ENCODE data around the gene PPP1CA. TPM values are rescaled to one million over a fixed set of nuclear protein-coding genes. Genes with fewer than 3 reads are reported as not detected.

The PPP1CA gene
- 57.0 TPM for total RNA-seq

DNA sequence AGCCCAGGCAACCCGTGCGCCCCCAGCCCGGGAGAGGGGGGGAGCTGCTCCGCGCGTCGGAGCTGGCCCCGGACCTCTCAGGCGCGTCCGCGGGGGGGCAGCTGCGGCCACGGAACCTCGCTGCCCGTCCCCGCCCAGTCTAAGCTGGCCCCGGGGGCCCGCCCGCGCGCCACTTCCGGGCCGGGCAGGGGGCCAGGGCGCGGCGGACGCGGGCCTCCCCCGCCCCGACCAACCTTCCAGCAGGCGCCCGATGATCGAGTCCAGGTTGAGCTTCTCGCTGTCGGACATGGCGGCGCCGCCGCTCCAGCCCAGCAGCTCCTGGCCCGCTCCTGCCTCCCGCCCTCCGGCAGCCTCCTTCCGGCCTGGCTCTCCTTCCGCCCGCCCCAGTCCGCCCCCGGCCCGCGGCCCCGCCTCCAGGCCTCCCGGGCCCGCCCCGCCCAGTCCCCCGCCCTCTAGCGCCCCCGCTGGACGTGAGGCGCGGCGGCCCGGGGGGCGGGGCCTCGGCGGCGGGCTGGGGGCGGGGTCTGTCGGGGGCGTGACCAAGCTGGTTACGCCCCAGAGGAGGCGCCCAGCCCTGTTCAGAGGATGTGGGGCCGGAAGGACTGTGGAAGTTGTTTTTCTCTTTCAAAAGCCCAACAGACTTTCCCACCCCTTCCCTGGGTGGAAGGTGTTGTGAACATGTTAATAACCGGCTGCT is at the start of gene PPP1CA:
Gene PPP1CA, minus strand, starts transcription at position 364 of the 697 bp plus-strand sequence. Its CDS starts 76 bp downstream, at position 288.

DNA sequence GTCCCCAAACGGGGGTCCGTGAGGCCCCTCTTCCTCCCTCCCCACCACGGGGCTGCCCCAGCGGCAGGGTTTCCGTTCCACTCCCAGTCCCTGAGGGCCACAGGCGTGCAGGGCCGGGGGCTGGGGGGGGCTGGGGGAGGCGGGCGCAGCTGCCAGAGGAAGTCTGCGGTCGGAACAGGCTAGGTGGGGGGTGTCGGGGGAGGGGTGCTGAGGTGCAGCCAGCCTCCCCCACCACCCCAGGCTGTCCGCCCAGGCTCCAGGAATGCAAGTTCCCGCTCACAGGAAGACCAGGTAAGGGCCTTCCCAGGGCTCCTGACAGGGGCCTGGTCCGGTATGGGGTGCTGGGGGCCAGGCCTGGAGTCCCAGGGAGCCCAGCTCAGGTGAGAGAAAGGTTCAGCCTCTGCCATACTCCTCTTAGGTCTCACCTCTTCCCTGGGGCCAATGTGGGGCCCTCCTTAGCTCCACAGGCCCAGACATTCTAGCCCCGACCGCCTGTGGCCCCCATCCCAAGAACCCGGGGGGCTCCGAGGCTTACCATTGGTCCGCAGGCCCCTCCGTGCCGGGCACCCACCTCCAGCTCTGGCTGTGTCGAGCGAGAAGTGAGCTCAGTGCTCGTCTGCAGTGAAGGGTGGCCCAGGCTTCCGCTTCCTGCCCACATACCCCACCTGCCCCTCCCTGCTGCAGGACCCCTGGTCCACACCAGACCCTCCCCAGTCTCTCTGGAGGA is 35.6 kb upstream of the PPP1CA start, which contains the start of gene PTPRCAP:
Gene PTPRCAP, minus strand, starts transcription at position 601 of the 727 bp plus-strand sequence. Its CDS starts 63 bp downstream, at position 538.

GRCh38 chr11:67428052-67429001 is 26.7 kb upstream of the PPP1CA start, which contains the start of gene RPS6KB2:
Gene RPS6KB2, plus strand, starts transcription at chr11:67428494. Its CDS starts 52 bp downstream, at chr11:67428546.

DNA sequence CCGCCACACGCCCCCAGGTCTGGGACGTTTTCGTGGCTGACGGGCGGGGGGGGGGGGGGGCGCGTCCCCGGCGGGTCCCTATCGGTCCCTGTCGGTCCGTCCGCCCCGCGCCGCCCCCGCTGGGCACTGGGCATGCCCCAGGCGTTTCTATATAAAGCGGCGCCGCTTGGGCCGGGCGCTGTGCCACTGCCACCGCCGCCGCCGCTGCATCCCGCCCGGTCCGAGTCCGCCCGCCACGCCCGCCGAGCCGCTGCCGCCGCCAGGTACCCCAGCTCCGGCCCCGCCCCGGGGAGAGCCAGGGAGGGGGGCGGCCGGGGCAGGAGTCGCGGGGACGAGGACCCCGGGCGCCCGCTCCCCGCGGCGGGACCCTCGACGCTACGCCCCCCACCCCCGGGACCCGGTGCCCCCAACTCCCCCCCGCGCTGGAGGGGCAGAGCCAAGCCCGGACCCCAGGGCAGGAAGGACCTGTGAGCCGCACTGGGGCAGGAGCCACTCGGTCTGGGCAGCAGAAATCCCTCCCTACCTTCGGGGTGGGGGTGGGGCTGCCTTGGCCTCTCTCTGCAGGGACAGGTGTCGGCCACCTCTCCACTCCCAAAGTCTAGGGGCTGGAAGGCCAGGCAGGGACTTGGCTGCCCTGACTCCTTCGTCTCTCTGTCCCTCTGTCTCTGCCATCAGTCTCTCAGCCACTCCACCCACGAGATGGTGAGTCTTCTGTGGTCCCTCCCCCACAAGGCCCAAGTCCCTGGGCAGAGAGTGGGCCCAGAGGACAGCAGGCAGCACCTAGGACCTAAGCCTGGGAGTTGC is 14.0 kb upstream of the PPP1CA start, which contains the start of gene CARNS1:
Gene CARNS1, plus strand, starts transcription at position 178 of the 804 bp plus-strand sequence. Its CDS starts 522 bp downstream, at position 700.

GRCh38 chr11:67391304-67392182 is 10.1 kb downstream of the PPP1CA start, which contains the start of gene RAD9A:
Gene RAD9A, plus strand, starts transcription at chr11:67391986. Its CDS starts 59 bp downstream, at chr11:67392045.

DNA sequence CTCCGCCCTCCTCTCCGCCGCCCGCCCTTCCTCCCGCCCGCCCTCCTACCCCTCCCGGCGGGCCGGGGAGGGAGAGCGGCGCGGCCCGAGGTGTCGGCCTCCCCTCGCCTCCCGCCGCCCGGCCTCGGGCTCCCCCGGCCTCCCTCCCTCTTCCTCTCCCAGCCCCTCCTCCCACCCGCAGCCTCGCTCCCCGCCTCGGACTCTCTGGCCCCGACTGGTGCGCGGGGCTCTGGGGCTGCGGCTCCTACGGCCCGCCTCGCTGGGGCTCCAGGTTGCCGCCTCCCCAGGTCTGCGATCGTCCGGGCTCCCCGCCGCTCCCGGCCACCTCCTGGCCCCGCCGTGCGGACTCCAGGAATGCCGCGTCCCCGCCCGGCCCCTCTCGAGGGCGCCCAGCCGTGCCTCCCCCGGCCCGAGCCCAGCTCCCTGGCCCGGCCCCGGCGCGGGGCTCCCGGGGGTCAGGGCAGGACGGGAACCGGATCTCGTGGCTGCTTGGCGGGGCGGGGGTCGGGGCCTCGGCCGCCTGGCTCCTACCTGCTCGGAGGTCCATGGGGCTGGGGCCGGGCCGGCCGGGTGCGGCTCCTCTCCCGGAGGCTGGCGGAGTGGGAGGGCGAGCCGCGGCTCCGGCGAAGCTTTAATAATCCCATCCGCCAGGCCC is 28.5 kb downstream of the PPP1CA start, which contains the start of gene CLCF1:
Gene CLCF1, minus strand, starts transcription at position 606 of the 655 bp plus-strand sequence. Its CDS starts 59 bp downstream, at position 547.

DNA sequence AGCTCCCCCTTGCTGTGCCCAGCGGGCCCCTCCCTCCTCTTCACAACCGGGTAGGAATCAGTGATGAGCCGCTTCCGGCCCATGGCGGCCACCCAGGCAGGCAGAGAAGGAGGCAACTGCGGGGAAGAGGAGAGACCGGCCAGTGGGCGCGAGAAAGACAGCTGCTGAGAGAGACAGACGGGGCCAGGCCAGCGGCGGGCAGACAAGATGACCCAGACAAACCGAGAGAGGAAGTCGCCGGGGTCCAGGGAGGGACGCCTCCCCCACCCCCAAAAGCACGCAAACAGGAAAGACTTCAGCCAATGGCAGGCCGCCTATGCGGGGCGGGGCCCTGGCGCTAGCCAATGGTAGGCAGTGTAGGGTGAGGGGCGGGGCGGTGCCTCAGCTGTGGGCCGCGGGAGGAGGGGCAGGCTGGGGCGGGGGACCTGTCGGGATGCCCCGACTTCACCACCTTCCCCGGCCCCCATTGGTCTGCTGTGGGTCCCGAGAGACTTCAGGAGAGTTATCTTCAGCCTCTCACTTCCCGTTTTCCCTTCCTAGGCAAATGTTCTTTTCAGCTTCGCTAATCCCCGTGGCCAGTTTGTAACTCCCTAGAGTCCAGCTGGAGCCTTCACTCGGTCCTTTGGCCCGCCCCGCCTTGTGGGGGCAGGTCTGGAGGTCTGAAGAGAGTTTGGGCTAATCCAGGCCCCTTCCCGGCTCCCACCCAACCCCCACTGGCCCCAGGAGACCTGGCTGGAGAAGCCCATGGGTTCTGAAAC is 48.2 kb downstream of the PPP1CA start, which contains the start of gene POLD4:
Gene POLD4, minus strand, starts transcription at position 230 of the 758 bp plus-strand sequence. Its CDS starts 147 bp downstream, at position 83.

Small RNAs within 50 kb of the gene (small RNA-seq; reads per million reads assigned to genes)
- gene RN7SKP239 (ENCODE audit: low replicate concordance) (not detected), gene RNU6-1238P (ENCODE audit: low replicate concordance) (not detected)

Other genes with a start within 250 kb of the PPP1CA start
- gene GRK2, start 135.4 kb downstream of the PPP1CA start, total RNA-seq: 50.7 TPM
- gene ANKRD13D, start 112.6 kb downstream of the PPP1CA start, total RNA-seq: 57.9 TPM
- 8.5 TPM for gene SSH3, start 98.3 kb downstream of the PPP1CA start, total RNA-seq
- 5.9 TPM for gene POLD4, start 48.3 kb downstream of the PPP1CA start, total RNA-seq
- 0.31 TPM for gene CLCF1, start 28.3 kb downstream of the PPP1CA start, total RNA-seq
- gene RAD9A, start 9.9 kb downstream of the PPP1CA start, total RNA-seq: 27.5 TPM
- gene TBC1D10C, start 2.2 kb upstream of the PPP1CA start, total RNA-seq: 0.31 TPM
- 0.31 TPM for gene CARNS1, start 13.8 kb upstream of the PPP1CA start, total RNA-seq
- 16.0 TPM for gene RPS6KB2, start 26.6 kb upstream of the PPP1CA start, total RNA-seq
- 0.63 TPM for gene PTPRCAP, start 35.8 kb upstream of the PPP1CA start, total RNA-seq
- gene CORO1B, start 41.6 kb upstream of the PPP1CA start, total RNA-seq: 24.4 TPM
- not detected for gene GPR152, start 50.9 kb upstream of the PPP1CA start, total RNA-seq
- not detected for gene CABP4, start 53.5 kb upstream of the PPP1CA start, total RNA-seq
- 19.7 TPM for gene TMEM134, start 67.4 kb upstream of the PPP1CA start, total RNA-seq
- 46.0 TPM for gene AIP, start 81.2 kb upstream of the PPP1CA start, total RNA-seq
- 39.1 TPM for gene PITPNM1, start 103.5 kb upstream of the PPP1CA start, total RNA-seq
- 6.6 TPM for gene CDK2AP2, start 106.3 kb upstream of the PPP1CA start, total RNA-seq
- not detected for gene CABP2, start 121.6 kb upstream of the PPP1CA start, total RNA-seq
- gene GSTP1, start 182.0 kb upstream of the PPP1CA start, total RNA-seq: 151 TPM
- gene NDUFV1, start 205.1 kb upstream of the PPP1CA start, total RNA-seq: 174 TPM
- gene NUDT8, start 228.1 kb upstream of the PPP1CA start, total RNA-seq: 4.4 TPM
- not detected for gene TBX10, start 237.9 kb upstream of the PPP1CA start, total RNA-seq
- not detected for gene ACY3, start 248.9 kb upstream of the PPP1CA start, total RNA-seq